AG04449 (cell line): Measurements from ENCODE around the gene OTUD1.

ENCODE experiments used
- CTCF ChIA-PET: fragments of 350-600 bp; formaldehyde crosslinking; extraction: SDS; loops from one replicate; lab custom pipeline; 2021; ENCODE audit warnings: antibody characterized with exemption; lab: Yijun Ruan, JAX
- POLR2A ChIA-PET: fragments of 400-600, 350-600 bp; formaldehyde crosslinking; extraction: SDS; loops from one replicate; lab custom pipeline; 2020; ENCODE audit warnings: antibody characterized with exemption, inconsistent platforms; lab: Yijun Ruan, JAX
- DNase-seq: peaks from one replicate; pipeline ENCODE4 v3.0.0-alpha.2; 2010; ENCODE audit warnings: low read depth, low spot score
- H3K4me3 ChIP-seq: 2 replicates; pipeline ENCODE4 v1.5.1; 2011; ENCODE audit warnings: low read depth, mild to moderate bottlenecking, control low read depth, low read length
- TF ChIP-seq, protein P1 (sequence below): IDR thresholded peaks from one replicate; pipeline ENCODE4 v1.5.1; 2011; ENCODE audit warnings: mild to moderate bottlenecking, moderate library complexity, low read length, control low read depth, inconsistent platforms; ENCODE audit not compliant: insufficient read depth; ENCODE audit errors: missing control alignments

Gene OTUD1

GRCh38 chr10:23432166-23432565 lies 6.7 kb upstream of the OTUD1 start:
- POLR2A ChIA-PET, result no interaction called here
- CTCF ChIA-PET, result interaction anchor here (0.9 kb wide), 1 partner anchor 12 kb away, joined by 3 read pairs; no protein-coding TSS in a partner anchor
- H3K4me3 ChIP-seq, result no peak overlapping the region
- no peak for DNase-seq
- TF ChIP-seq, protein P1, sequence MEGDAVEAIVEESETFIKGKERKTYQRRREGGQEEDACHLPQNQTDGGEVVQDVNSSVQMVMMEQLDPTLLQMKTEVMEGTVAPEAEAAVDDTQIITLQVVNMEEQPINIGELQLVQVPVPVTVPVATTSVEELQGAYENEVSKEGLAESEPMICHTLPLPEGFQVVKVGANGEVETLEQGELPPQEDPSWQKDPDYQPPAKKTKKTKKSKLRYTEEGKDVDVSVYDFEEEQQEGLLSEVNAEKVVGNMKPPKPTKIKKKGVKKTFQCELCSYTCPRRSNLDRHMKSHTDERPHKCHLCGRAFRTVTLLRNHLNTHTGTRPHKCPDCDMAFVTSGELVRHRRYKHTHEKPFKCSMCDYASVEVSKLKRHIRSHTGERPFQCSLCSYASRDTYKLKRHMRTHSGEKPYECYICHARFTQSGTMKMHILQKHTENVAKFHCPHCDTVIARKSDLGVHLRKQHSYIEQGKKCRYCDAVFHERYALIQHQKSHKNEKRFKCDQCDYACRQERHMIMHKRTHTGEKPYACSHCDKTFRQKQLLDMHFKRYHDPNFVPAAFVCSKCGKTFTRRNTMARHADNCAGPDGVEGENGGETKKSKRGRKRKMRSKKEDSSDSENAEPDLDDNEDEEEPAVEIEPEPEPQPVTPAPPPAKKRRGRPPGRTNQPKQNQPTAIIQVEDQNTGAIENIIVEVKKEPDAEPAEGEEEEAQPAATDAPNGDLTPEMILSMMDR, result no peak

- ChIA-PET POLR2A (no interaction called here), CTCF (interaction anchor here (0.9 kb wide), 1 partner anchor 12 kb away, joined by 3 read pairs; no protein-coding TSS in a partner anchor)
- no peak overlapping the region for H3K4me3 ChIP-seq
- DNase-seq, result no peak
- TF ChIP-seq, protein P1, result no peak
Measured at GRCh38 chr10:23432639-23433038, 6.2 kb upstream of the OTUD1 start.

DNA sequence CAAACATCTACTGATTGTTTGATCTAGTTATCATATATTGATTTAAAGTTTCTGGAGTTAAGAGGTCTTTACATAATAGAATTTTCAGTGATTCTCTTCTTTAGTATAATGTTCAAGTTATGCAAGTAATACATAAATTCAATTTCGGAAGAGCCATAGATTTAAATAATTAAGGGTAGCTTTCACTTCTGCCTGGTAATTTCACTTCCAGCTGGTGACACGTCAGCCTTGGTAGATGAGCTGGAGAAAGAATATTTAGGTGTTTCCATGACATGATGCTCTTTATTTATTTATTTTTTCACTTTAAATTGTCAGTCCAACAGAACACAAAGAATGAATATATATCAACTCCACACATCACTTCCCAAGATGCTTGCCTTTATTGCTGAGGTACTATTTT lies 5.2 kb upstream of the OTUD1 start:
- POLR2A ChIA-PET, result no interaction called here
- no peak overlapping the region for H3K4me3 ChIP-seq
- no peak for DNase-seq
- CTCF ChIA-PET, result interaction anchor here (1.2 kb wide), 1 partner anchor 79 kb away, joined by 3 read pairs; no protein-coding TSS in a partner anchor
- TF ChIP-seq, protein P1, result no peak

DNA sequence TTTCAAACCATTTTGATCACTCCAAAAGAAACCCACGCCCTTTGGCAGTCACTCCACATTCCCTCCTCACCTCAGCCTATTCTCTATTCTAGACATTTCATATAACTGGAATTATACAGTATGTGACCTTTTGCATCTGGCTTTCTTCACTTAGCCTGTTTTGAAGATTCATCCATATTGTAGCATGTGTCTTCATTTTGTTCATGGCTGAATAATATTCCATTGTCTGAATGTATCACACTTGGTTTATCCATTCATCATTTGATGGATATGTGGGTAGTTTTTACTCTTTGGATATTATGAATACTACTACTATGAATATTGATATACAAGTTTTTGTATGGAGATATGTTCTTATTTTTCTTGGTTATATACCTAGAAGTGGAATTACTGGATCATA lies 3.5 kb upstream of the OTUD1 start:
- DNase-seq, result no peak
- ChIA-PET POLR2A (no interaction called here), CTCF (no interaction called here)
- TF ChIP-seq, protein P1, result no peak
- no peak overlapping the region for H3K4me3 ChIP-seq

- TF ChIP-seq, protein P1, result no peak
- H3K4me3 ChIP-seq, result no peak overlapping the region
- DNase-seq, result no peak
- CTCF ChIA-PET, result interaction anchor here (1.1 kb wide), 1 partner anchor 17 kb away, joined by 3 read pairs; no protein-coding TSS in a partner anchor
- POLR2A ChIA-PET, result no interaction called here
Measured at GRCh38 chr10:23436983-23437382, 1.9 kb upstream of the OTUD1 start.

DNA sequence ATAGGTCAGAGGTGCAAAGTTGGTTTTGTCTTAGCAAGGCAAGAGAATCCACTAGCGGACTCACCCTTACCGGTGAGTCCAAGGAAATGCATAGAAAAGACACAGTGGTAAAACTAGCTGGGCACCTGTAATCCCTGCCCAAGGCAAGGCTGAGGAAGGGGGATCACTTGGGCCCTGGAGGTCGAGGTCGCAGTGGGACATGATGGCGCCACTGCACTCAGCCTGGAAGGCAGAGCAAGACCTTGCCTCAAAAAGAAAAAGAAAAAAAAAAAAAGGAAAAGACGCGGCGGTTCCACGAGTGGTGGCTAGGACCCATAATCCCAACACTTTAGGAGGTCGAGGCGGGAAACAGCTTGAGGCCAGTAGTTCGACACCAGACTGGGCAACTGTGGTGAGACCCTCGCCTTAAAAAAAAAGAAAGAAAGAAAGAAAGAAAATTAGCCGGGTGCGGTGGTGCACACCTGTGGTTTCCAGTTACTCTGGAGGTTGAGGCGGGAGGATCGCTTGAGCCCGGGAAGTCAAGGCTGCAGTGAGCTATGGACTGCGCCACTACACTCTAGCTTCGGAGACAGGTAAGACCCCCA lies 820 bp upstream of the OTUD1 start:
- CTCF ChIA-PET, result interaction anchor here (2.1 kb wide), 1 partner anchor 123 kb away, joined by 7 read pairs; no protein-coding TSS in a partner anchor
- no peak for DNase-seq
- H3K4me3 ChIP-seq, result peak overlapping the region; percentile 64
- POLR2A ChIA-PET, result interaction anchor here (1.7 kb wide), 1 partner anchor 106 kb away, joined by 5 read pairs; no protein-coding TSS in a partner anchor
- TF ChIP-seq, protein P1, result no peak
